RCC 7860 (cell line): Measurements from ENCODE around the gene EHMT1.
A peak's percentile ranks its signal among the peaks of the same experiment; 100 is the strongest.
"Not testable (repeated sequence)": the region's sequence is repeated elsewhere in the genome, so short reads cannot be mapped to it uniquely, and the experiment has no call there.

ENCODE experiments used
- DNase-seq: peaks from one replicate; pipeline ENCODE4 v3.0.0-alpha.2; 2015; ENCODE audit warnings: low spot score
- FAIRE-seq: peaks from 2 replicates; lab custom pipeline; 2012; peaks lifted over from hg19 to GRCh38; lab: Jason Lieb, UNC

EHMT1 gene

DNA sequence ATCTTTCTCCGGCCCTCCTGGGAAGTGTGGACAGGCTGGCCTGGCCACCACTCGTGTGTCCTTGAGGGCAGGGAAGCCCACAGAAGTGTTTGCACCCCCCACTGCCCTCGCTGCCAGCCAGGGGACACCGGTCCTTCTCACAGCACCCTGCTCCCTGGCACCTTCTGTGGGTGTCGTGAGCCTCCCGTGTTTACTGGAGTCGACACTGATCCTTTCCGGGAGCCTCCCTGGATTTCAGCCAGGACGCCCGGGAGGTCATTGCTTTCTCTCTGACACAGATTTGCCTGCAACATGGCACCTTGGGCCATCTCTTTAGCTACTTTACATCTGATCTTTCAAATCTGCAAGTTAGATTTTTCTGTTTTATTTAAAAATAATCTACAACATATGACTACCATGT is 138.3 kb downstream of the EHMT1 start:
- no peak for FAIRE-seq
- no peak for DNase-seq

DNA sequence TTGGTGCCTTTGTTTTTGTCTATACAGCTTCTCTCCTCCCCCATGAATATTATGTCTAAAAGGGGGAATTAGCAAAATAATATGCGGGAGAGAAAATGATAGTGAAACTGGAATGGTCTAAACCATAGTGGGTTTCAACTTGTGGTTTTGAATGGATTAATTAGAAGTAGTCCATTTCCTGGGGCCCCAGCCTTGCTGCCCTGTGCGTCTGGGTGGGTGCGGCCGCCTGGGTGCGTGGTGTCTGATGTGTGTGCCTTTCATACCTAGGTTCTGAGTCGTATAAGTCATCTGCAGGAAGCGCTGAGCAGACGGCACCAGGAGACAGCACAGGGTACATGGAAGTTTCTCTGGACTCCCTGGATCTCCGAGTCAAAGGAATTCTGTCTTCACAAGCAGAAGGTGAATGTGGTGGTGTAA is 138.8 kb downstream of the EHMT1 start:
- DNase-seq (peak; percentile 81), FAIRE-seq (no peak)

DNA sequence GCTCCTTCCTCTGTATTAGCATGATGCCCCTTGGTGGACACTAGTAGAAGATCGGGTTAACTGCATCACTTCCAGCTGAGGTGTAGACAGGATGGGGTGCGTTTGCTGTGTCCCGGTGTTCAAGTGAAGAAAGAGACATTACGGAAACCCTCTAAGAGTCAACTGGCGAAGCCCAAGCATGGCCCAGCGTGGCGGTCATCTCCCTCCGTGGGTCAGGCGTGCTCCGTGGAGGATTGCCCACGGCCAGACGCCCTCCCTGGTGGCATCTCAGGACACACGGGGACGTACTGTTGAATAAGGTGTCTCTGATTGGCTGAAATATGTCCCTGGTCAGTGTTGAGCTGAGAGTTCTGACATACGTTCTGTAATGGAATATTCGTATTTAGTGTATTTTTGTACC is 139.3 kb downstream of the EHMT1 start:
- no peak for FAIRE-seq
- no peak for DNase-seq

DNA sequence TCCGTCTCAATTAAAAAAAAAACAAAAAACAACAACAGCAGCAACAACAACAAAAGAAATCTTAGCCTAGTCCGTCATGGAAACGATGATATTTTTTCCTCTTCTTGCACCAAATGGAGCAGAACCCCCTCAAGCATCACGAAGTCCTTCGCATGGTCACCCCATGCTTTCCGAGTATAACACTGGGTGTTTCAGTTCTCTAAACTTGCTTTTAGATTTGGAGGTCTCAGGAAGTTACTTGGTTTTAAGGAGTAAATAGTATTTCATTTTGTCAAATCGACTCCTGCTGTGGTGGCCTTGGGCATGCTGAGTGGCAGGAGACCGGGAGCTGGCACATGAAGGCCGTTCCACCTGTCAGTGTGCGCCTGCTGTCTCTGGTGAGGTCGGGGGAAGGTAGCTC is 140.3 kb downstream of the EHMT1 start:
- no peak for FAIRE-seq
- DNase-seq = no peak

DNA sequence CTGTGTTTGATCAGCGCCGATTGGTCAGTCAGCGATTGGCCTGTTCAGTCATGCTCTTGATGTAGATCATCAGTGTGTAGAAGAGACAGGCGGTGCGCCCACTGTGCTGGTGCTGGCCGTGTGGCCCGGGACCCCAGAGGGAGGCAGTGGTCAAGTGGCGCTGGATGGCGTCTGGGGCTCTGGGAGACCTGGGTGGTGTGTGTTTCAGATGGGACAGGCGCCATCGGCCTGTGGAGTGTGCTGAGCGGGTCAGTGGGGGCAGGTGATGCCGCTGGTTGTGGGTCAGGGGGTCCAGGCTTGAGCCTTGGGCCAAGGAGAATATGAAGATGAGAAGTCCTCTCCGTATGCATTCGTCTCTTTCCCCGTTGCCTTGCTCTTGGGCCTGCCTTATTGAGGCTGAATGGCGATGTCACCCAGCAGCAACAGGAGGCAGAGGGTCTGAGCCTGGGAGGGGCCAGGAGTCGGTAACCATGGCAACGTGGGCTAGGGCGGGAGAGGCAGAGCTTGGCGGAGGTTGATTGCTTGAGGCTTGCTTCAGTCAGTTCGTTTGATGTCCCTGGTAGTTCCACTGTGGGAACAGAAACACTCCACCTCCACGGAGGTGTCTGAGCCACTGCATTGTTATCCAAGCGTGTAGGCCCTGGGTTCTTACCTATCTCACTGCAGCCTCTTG is 141.0 kb downstream of the EHMT1 start:
- FAIRE-seq (no peak), DNase-seq (no peak)

DNA sequence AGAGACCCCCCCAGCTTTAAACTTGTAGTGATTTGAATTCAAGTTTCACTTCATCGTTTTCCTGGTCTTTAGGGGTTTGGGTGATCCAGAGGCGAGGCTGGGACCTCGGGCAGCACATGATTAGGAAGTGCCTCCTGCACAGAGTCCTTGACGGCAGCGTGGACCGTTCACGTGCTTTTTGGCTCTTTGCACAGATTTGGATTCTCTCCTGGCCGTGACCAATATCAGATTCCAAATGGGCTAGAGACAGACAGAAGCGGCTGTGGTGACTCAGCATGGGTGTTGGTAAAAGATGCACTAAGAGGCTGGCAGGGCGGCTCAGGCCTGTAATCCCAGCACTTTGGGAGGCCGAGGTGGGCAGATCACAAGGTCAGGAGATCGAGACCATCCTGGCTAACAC is 141.6 kb downstream of the EHMT1 start:
- FAIRE-seq = no peak

DNA sequence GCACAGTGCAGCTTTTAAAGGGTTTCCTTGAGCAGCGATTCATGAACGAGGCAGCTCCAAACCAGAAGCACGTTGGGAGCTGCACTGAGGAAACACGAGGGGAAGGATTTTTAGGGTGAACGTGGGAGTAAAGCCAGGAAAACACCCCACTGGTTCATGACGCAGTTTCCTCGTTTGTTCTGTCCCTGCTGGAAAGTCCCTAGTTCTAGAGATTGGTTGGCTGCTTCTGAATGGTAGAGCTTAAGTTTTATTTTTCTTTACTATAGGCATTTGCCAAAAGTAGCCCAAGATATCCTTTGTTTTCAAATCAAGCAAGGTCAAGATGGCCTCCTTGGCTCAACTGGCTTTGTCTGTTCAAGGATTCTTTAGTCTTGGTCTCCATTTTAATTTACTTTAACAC is 142.2 kb downstream of the EHMT1 start:
- no peak for FAIRE-seq
- no peak for DNase-seq

More for the DNA sequence above, 141.6 kb downstream of the EHMT1 start:
- DNase-seq = no peak

DNA sequence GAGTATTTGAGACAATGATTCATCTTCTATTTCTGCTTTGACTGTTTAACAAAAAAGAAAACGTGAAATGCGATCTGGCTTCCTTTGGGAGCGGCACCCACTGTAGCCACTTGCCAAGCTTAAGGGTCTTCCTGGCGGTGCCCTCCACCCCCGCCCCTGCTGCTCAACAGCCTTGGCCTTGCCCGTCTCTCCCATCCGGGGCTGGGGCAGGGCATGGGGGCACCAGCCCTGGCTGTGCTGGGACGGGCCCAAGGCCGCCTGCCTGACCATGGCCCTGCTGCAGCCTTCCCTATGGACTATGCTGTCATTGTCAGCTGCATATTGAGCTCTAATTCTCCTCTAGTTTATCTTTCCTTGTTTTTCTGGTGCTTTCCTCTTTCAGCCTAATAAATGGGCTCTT is 143.0 kb downstream of the EHMT1 start:
- FAIRE-seq = no peak
- DNase-seq = no peak

DNA sequence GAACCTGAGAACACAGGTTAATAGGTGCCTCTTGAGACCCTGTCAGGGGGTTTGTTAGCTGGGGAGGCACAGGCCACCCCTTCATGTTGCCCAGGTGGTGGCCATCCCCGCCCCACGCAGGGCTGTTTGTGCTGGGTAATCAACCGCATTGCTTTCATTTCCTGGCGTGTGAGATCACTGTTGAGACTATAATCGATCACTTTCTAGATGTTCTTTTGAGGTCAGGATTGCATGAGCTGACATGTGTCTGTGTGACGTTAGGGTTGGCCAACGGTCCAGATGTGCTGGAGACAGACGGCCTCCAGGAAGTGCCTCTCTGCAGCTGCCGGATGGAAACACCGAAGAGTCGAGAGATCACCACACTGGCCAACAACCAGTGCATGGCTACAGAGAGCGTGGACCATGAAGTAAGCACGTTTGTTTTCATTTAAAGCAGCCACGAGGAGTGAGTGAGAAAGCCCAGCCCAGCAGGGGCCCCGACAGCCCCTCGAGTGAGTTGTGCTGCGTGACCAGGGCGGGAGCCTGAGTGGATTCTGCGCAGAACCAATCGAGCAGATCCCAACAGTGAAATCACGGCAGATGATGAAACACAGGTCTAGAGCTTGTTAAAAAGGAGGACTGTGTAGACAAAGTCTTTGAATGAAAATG is 143.7 kb downstream of the EHMT1 start:
- FAIRE-seq (no peak), DNase-seq (no peak)

DNA sequence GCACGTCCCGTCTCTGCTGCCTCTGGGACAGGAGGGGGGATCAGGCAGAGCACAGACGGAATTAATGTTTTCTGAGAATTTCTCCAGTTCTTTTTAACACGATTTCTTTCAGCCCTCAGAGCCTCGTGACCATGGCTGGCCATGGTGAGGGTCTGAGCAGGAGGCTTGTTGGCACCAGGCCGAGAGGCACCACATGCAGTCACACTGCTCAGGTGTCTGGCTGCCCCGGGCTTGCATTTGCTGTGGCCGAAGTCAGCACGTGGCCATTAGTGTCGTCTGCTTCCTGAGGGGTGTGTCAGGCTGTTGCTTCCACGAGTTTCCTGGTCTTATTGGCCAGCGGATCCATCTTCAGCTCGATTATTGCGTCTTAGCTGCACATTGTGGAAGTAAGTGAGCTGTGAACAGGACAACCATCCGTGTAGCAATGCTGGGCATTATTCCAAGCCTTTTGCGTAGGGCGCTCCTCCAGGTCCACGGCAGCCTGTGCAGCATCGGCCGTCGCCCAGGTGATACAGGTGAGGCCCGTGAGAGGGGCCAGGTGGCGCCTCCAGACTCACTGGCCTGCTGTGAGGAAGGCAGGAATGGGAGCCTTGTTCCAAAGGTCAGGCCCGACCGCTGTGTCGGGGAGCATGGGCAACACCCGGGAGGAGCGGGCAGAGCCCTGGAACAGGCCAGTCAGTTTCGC is 144.6 kb downstream of the EHMT1 start:
- no peak for DNase-seq
- no peak for FAIRE-seq

DNA sequence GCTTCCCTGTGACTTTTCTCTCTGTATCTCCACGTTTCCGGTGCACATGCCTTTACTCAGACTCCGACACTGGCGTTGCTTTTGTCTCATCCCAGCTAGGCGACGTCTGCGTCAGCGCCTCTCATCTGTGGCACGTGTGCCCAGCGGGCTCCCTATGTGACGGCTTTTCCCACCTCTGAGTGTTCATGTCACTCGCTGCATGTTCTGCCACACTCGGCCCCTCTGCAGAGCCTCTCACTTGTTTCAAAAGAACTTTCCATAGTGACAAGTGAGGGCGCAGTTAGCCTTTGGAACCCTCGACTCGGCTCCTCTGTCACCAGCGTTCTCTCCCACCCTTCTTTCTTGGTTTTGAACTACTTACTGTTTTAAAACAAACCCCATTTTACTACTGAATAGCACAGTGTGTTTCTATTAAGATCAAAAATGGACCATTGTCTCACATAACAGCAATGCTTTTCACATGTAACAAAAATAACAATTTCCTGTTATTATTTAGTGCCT is 145.4 kb downstream of the EHMT1 start:
- DNase-seq (no peak), FAIRE-seq (no peak)

DNA sequence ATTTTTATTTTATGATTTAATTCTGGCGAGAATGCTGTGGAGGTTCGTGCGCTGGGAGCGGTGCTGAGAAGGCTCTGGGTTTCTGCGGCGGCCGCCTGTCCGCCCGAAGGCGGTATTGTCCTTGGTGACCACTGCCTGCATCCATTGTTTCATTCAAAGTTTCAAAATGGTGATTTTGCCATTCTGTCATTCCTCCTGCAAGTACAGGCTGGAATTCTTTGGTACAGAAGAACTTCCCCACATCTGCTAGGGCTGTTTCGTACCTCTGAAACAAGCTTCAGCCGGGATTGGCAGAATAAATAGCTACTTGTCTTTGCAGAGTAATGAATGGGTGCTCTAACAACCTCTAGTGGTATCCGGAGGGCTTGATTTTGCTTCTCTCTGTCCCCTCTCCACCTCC is 146.2 kb downstream of the EHMT1 start:
- FAIRE-seq (no peak), DNase-seq (no peak)

DNA sequence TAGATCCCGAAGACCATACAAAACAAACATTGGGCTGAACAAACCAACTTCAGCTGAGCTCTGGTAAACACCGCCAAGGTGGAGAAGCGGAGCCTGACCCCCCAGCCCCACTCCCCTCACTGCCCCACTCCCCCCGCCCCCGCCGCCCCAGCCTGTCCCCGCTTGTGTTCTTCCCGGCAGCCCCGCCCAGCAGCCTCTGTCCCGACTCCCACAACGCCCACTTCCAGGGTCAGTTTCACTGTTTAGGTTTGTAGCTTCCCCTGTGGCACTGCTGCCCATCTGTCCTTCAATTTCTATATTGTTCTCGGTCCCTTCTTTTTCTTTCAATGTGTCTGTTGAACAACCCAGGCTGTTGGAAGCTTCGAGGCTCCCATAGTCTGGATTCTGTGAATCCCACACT is 146.7 kb downstream of the EHMT1 start:
- no peak for DNase-seq
- FAIRE-seq = no peak

DNA sequence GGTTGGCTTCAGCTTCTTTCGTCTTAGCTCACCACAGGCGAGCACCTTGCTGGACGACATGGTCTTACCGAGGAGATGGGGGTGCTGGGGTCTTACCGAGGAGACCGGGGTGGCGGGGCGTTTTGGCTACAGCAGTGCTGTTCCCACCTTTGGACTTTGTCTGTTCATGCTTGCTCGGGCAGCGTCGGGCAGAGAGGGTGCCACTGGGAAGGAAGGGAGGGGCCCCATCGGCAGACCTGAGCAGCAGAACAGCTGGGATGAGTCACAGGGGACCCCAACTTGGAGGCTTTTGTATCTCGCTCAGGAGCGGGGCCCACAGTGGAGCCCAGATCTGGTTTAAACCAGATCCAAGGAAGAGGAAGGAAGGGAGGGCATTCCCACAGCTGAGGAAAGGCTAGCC is 152.8 kb downstream of the EHMT1 start:
- FAIRE-seq (no peak), DNase-seq (no peak)

DNA sequence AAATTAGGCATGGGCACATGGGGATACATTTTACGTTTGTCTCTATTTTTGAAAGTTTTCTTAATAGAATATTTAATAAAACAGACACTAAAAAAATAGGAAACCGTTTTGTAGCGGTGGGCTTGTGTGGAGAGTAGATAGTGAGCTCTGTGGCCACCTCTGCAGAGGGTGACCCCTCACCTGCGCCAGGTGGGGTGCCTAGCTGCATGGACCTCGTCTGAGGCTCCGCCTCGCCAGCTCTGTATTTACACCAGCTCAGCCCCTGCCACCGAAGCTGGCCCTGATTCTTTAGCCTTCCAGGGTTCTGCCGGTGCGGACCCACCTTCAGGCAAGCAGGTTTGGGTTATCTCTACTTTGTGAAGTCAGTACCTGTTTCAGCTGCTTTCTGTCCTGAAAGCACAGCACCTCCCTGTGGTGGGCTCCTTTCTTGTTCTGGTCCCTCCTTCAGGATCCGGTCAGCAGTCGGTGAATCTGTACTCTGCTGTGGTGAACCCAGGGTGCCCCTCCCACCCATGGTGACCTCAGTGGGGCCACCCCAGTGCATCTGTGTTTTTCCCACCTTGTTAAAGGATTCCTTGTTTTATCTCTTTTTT is 153.6 kb downstream of the EHMT1 start:
- FAIRE-seq (no peak), DNase-seq (no peak)

DNA sequence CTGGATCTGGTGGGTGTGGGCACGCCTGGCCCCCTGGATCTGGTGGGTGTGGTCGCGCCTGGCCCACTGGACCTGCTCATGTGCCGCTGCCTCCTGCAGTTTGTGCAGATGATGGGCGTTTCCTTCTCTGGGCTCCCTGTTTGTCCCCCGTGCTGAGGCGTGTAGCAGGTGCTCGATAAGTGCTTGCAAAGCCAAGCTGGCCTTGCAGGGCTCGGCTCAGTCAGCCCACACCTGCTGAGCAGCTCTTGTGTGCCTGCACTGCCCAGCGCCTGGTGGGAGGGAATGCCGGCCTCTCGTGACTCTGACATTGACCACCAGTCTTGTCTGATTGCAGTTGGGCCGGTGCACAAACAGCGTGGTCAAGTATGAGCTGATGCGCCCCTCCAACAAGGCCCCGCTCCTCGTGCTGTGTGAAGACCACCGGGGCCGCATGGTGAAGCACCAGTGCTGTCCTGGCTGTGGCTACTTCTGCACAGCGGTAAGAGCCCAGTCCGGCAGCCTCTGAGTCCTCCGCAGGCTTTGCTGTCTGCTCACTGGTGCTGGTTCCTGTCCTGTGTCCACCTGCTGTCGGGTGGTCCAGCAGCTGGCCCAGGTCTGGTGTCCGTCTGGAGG is 156.1 kb downstream of the EHMT1 start:
- DNase-seq = no peak
- no peak for FAIRE-seq

DNA sequence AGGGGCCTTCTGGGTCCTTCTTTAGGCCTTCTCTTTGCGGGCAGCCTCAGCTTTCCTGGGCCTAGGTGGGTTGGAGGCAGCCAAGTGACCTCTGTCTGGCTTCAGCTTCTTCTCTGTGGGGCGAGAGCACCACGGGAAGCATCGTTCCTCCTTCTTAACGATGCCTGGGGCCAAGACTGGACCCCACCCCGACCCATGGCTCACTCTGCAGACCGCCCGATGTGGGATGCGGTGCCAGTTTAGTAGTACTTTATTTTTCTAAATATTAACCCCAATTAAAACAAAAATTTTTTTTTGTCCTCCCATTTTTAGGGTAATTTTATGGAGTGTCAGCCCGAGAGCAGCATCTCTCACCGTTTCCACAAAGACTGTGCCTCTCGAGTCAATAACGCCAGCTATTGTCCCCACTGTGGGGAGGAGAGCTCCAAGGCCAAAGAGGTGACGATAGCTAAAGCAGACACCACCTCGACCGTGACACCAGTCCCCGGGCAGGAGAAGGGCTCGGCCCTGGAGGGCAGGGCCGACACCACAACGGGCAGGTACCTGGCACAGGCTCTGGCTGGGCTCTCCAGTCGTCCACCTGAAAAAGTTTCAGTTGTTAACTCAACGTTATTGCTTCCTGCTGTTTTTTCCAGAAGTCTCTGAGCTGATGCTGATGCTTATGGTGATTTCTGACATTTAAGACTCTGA is 157.6 kb downstream of the EHMT1 start:
- no peak for FAIRE-seq
- no peak for DNase-seq

DNA sequence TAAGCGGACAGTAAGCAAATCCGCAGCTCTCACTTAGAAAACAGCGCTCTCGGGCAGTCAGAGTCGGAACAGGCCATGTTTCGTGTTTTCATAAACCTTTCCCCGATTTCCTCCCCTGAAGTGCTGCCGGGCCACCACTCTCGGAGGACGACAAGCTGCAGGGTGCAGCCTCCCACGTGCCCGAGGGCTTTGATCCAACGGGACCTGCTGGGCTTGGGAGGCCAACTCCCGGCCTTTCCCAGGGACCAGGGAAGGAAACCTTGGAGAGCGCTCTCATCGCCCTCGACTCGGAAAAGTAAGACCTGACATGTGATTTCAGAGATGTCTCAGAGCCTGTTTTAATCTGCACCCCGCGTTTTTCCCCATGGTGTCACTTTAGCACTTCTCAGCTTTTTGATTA is 159.0 kb downstream of the EHMT1 start:
- FAIRE-seq (no peak), DNase-seq (no peak)

DNA sequence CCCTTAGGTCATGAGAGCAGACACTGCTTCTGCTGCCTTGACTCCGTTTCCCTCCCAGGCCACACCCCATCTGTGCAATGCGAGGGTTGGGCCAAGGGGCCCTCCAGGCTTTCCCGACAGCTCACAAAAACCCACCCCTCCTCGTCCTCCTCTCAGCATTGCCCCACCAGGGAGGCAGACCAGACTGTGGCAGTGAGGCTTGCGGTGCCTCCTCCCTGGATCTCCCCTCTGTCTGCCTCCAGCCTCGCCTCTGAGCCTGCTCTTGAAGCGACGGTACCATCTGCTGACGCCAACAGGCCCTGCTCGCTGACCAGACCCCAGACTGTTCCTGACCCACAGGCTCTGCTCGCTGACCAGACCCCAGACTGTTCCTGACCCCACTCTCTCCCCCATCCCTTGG is 159.5 kb downstream of the EHMT1 start:
- FAIRE-seq (no peak), DNase-seq (no peak)

DNA sequence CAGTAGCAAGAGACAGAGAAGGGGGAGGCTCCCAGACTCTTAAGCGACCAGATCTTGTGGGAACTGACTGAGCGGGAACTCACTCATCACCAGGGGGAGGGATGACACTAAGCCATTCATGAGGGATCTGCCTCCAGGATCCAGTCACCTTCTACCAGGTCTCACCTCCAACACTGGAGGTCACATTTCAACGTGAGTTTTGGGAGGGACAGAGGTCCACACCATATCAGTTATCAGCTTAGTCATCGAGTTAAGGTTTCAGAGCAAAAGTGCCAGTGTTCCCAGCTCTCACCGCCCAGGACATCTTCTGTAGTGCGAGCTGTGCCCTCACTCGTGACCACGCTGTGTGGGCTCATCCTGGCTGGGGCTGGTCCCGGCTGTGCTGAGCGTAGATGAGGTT is 160.1 kb downstream of the EHMT1 start:
- FAIRE-seq (no peak), DNase-seq (no peak)

DNA sequence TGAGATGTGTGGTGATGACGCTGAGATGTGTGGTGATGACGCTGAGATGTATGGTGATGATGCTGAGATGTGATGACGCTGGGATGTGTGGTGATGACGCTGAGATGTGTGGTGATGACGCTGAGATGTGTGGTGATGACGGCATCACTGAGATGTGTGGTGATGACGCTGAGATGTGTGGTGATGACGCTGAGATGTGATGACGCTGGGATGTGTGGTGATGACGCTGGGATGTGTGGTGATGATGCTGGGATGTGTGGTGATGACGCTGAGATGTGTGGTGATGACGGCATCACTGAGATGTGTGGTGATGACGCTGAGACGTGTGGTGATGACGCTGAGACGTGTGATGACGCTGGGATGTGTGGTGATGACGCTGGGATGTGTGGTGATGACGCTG is 161.2 kb downstream of the EHMT1 start:
- DNase-seq, FAIRE-seq: not testable (repeated sequence)
